DMS79 treated with DMSO at 0.1 percent for 48 hours (cell line): ENCODE measurements around the gene NUDT14.

ENCODE experiments used
- DNase-seq: peaks from one replicate; lab custom pipeline; 2025; lab: John Stamatoyannopoulos, UW

The NUDT14 gene

DNA sequence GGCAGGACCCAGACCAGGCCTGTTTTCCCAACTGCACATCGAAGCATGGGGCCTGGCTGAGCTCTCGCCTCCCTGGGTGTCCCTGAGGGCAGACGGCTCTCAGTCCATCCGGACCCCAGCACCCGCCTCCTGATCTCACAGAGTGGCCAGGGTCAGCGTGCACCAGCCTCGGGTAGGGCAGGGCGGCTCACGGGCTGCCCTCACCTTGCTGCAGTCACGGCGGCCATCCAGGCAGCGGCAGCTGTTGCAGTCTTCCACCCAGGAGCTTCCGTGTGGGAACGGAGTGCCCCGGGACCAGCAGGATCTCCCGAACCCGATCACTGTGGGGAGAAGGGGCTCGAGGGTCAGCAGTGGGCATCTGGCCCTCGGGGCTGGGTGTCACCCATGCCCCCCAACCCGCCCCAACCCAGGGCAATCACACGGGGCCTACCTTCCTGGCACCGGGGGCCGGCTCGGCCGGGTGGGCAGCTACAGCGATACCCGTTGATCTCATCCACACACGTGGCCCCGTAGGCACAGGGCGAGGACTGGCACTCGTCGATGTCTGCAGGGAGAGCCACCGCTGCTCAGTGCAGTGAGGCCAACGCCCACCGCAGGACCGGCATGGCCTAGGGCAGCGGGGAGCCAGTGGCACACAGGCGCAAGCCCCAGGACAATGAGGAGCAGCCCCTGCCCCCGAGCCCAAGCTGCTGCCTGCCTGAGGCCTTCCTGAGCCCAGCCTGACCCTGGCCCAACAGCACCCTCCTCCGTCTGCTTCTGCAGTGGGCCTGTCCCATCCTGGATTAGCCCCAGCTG is 34.7 kb downstream of the NUDT14 start:
- no peak for DNase-seq

DNA sequence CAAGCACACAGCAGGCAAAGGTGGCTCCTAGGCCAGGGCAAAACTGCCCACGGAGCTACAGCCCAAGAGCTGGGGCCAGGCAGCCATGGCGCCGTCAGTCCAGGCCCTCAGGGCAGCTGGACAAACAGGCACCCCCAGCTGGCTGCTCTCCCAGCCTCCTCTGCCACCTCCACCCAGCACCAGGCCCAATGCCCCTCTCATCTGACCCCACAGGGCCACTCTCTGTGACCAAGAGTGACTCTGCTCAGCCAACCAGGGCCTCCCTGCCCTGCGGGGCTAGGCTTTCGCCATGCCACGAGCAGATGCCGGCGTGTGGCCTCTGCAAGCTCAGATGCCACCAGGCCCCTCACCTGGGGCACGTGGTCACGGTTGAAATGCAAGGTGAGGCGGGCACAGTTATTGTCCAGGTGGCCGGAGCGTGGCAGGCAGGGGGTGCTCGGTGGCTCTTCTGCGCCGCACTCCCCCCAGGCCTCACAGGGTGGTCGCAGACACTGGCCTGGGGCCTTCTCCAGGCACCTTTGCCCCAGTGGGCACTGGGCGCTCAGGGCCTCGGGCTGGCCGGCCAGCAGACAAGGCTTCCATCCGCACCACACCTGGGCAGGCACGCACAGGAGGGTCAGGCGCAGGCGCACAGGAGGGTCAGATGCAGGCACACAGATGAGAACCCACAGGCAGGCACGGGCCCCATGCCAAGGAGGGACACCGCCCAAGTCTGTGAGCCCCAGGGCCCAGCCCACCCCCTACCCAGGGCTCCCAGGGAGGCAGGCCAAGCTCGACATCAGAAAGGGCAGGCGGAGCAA is 35.5 kb downstream of the NUDT14 start:
- no peak for DNase-seq

DNA sequence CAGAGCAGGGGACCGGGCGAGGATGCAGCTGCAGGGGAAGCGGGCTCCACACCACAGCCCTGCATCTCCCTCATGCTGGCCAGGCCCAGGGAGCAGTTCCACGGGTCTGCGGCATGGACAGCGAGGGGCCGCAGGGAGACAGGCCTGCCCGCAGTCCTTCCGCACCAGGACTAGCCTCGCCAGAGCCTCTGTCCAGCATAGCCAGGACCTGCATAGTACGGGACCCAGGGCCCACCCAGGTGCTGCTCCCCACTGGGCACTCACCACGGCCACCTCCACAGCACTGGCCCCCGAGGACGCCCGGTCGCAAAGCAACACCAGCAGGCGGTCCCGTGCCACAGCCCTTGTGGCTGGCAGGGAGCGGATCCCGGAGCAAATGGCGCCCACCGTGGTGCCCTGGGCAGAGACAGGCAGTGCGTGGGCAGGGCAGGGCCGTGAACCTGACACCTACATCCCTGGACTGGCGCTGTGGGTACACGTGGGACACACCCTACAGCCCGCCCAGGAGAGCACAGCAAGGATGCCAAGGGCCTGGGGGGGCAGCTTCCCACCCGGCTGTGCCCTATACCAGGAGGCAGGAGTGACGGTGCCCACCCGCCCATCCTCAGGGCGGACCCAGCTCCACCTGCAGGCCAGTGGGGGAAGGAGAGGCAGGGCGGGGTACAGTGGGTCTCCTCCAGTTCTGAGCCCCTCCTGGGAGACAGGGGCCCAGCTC is 36.3 kb downstream of the NUDT14 start:
- DNase-seq: no peak

DNA sequence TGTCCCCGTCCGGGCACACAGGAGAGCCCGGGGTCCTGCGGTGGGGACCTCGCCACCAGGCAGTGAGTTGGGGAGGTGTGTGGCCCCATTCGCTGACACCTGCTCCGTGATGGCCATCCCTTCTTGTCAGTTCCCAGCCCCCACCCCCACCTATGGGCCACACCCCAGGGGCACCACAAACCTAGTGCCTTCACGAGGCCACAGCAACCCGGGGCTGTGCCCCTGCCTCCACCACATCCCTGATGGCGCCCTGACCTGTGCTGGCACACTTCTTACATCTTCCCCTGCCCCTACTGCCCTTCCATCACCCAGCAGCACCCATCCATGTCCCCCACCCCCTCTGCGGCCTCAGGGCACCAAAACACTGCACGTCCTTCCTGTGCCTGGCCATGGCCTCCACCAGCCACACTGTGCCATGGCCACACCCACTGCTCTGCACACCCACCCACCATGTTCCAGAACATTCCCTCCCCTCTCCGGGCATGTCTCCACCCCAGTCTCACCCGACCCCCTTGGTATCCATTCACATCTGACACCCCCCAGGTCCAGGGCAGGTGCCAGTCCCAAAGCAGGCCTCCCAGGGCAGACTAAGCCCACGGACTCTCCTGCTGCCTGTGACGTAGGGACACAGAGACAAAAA is 37.0 kb downstream of the NUDT14 start:
- no peak for DNase-seq

DNA sequence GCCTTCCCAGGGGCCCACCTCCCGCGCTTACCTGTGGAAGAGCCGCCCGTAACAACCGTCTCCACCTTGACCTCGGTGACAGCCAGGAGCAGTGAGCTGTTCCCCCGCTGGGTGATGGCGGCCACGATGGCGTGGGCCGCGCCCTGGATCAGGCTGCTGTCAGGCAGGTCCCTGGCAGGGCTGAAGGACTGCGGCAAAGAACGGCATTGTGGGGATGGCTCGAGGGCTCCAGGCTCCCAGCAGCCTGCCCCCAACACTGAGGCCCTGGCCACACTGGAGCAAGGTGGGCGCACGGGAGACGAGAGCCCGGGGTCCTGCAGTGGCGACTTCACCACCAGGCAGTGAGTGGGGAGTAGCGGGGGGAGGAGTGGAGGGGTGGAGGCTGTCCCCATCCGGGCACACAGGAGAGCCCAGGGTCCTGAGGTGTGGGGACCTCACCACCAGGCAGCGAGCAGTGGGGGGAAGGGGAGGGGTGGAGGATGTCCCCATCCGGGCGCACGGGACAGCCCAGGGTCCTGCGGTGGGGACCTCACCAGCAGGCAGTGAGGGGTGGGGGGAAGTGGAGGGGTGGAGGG is 37.6 kb downstream of the NUDT14 start:
- no peak for DNase-seq

DNA sequence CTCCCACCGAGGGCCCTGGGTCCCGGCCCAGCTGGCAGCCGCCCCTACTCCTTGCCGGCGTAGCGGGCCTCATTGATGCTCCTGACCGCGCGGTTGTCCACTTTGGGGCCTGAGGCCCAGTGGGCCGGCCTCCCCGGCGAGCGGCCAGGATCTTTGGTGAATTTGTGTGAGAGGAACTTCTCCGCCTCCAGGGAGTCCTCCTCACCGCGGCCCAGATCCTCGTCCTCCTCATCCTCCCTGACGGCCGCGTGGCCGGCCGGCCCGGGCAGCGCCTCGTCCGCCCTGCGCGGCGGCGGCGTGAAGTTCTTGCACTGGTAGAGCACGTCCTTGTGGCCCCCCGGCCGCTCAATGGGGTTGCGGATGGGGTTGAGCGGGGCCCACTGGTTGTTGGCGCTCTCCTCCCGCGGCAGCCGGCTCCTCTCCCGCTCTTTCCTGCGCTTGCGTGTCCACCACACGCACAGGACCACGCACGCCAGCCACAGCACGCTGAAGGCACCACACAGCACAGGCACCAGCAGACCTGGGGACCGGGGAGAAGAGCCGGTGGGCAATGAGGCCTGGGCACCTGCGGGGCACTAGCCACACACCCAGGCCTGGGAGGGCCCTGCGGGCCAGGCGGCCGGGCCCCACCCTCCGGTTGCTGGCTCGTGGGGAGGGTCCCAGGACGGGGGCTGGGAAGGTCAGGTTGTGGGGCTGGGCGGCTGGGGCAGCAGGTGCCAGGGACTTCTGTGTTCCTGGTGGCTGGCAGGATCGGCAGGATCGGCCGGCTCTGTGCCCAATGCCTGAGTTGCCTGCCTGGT is 38.3 kb downstream of the NUDT14 start:
- DNase-seq: no peak

DNA sequence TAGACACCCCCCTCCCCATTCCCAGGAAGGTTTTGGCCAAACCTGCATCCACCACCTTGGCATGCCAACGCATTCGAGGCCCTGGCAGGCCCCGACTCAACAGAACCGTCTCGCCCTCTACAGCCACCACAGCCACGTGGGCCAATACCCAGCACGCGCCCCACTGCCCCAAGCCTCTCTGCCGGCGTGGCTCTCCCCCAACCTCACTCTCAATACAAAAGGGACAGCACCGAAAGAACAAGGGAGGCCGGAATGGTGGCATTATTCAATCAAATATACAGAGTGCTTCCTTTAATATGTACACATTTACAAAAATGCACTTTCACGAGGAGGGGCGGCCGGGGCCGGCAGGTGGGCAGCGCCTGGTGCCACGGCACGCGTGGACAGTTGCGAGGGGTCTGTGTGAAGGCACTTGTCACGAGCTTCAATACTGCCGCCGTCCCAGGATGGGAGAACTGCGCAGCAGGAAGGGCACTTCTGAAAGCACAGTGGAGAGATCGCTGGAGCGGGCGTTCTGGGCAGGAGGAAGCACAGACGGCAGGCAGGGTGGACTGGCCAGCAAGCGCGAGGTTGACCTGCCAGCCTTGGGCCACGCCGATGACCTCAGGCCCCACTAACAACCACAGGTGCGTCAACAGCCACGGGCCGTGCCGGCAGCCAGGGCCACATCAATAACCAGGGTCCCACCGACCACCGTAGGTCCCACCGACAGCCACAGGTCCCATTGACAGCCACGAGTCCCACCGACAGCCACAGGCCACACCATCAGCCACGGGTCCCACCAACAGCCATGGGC is 39.4 kb downstream of the NUDT14 start:
- no peak for DNase-seq

DNA sequence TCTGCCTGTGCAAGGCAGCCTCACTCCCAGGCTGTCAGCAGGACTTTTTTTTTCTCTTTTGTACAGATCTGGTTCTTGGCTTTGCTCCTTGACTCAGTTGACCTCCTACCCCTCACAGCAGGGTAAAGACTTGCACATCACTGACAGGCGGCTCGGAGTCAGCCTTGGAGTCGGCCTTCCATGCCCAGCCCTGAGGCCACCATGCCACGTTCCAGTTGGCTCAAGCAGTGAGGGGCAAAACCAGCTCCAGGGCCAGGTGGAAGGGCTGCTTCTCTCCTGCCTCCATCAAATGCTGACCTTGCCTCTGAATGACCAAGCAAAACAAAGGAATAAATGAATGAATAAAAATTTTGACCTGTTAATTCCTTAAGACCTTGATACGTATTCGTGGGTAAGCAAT is 40.1 kb downstream of the NUDT14 start:
- DNase-seq: no peak

DNA sequence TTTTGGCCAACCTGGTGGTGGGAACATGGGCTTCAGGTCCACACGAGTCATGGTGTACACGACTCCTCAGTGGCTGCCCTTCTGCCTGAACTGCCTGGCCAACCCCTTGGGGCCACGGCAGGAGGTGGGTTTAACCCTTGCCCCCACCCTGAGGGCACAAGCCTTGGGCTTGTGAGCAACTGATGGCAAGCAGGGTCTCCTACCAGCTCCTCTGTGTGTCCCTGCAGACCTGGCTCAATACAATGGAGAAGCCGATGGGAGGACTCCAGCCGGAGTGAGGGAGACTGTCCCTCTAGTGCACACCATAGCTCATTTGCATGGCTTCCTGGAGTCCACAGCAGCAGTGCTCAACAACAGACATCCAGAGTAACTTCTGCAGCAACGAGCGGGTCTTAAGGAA is 40.5 kb downstream of the NUDT14 start:
- DNase-seq: no peak

DNA sequence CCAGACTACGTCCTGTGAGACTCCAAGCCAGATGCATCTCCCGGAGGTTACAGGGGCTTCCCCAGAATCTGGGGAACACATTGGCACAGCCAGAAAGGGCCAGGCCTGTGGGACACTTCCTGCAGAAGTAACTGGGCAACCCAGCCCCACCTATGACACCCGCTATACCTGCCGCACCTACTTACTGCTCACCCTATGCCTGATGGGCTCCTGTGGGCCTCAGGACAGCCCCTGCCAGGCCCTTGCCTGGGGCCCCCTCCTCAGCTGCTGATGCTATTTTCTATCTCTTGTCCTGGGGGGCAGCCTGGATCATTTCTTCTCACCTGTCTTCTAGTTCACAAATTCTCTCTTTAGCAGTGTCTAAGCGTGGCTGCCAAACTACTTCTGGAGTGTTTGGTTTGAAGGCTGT is 41.3 kb downstream of the NUDT14 start:
- no peak for DNase-seq

DNA sequence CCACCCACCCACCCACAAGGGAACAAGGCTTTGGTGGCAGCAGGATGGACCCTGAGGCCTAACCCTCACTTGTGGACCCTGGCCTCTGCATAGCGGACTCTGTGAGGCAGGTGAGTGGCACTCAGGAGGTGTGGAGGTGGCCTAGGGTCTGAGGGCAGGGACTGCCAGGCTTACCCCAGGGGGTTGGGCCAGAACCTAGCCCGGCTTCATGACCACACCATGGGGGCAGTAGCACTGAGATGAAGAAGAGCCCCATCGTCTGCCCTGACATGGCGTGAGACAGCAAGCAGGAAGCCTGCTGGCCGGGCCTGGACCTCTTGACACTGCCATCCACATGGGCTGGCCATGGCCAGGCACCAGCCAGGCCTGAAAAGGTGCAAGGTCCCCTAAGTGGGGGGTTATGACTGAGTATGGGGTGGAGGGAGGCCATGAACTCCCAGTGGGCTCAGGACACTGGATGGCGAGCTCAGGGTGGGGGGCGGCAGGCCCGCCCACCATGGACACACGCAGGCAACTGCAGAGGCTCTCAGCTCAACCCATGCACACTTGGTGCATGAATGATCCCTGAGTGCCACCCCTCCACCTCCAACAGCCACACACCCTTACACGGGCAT is 41.8 kb downstream of the NUDT14 start:
- DNase-seq: no peak

DNA sequence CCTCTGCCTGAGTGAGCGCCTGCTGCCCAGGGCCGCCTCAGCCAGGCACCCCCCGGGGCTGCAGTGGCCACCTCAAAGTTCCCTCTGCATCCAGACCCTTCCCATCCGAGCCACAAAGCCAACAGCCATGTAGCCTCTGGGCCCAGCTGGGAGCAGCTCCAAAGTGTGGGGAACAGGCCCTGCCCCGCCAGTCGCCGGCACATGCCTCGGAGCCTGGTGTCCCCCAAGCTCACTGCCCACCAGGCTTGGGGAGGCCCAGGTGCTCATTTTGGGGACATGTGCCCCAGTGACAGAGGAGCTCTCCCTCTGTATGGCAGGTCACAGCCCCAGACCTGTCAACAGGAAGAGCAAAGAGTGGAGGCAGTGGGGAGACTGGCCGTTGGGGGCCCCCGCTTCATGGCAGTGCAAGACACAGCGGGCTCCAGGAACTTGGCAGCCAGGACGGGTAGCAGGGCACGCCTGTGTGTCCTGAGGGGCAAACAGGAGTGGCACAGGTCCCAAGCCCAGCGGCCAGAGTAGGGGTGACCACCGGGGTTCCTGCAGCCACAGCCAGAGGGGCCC is 42.5 kb downstream of the NUDT14 start:
- DNase-seq: no peak

DNA sequence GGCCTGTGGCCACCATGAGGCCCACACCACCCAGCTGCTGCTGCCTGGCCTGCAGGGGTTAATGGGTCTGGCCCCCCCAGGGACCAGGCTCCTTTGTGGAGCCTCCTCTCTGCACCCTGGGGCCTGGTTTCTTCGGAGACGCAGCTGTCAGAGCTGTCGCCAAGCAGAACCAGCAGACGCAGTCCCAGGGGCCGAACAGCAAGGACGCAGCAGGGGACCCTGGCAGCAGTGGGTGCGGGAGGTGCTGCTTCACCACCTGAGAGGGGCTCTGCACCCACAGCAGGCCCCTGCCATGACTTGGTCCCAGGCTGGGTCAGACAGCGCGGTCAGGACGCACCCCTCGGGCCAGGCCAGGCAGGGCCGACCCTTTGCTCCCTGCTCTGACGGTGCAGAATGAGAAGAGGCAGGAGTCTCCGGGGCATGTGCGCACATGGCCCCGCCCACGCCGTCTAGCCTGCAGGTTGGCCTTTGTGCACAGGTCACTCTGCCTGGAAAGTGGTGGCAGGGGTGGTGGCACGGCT is 43.0 kb downstream of the NUDT14 start:
- no peak for DNase-seq

DNA sequence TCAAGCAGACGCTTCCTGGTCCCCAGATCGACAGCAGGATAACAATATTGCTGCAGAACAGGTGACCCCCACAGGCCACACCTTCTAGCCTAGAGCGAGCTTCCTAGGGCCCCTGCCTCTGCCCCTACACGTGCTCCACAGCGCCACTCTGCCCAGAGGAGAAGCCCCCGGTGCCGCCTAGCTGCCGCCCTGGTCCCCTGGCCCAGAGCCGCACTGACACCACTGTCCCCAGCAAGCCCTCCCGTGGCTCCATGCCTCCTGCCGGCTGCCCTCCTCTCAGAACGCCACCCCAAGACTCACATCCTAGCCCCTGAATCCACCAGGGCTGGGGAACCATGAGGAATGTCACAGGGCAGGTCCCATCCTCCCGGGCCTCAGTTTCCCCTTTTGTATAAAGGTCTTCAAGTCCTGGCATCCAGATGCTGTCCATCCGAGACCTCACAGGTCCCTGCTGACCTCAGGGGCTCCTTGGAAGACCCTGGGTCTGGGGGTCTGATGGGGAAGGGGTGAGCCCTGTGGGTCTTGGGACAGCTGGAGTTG is 43.6 kb downstream of the NUDT14 start:
- no peak for DNase-seq

DNA sequence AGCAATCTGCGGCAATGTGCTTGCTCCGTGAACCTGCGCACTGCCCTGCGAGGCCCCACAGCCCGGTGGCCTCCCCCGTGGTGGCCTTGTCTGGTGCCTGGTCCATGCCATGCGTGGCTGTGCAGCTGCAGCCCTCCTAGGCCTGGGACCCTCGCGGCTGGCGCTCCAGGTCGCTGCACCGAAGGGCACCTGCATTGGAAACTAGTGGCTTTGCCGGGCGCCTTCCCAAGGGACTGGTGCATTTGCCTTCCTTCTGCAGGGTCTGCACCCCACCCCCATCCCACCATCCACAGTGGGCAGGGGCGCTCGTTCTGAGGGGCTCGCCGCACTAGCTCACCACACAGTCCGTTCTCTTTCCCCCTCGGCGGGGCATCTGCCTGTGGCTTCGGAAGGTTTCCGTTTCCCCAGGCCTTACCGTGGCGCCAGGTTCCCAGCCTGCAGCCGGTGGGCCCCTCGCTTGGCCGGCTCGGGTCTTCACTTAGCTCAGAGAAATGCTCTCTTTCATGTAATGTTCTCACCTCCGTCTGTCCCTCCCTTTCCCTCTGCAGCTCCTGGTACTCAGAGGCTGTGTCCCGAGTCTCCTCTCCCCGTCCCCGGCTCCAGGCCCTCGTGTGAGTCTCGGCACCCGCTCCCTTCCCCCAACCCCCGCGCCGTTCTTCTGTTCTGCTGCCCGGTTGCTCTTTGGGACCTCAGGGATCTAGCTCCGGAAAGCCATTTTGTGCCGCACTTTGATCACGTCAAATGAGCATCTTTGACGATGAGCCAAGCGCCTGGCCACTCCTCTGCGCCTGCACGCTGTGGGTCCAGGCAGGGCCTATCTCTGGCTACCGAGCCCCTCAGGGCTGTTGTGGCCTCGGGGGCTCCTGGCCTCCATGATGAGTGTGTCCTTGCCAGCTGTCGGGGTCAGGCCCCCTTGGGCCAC is 44.5 kb downstream of the NUDT14 start:
- DNase-seq: no peak

DNA sequence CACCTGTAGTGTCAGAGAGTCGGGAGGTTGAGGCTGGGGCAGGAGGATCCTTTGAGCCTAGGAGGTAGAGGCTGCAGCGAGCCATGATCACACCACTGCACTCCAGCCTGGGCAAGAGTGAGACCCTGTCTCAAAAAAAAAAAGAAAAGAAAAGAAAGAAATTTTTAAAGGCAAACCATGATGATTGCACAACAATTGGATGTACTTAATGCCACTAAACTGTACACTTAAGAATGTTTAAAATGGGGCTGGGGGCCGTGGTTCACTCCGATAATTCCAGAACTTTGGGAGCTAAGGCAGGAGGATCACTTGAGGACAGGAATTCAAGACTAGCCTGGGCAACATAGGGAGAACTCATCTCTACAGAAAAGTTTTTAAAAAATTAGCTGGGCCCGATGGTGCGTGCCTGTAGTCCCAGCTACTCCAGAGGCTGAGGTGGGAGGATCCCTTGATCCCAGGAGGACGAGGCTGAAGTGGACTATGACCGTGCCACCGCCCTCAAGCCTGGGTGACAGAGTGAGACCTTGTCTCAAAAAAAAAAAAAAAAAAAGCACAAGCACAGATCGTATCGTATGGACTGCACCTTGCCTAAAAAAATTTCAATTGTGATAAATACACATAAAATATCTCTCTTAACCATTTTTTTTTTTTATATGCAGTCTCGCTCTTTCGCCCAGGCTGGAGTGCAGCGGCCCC is 45.3 kb downstream of the NUDT14 start:
- DNase-seq: no peak

DNA sequence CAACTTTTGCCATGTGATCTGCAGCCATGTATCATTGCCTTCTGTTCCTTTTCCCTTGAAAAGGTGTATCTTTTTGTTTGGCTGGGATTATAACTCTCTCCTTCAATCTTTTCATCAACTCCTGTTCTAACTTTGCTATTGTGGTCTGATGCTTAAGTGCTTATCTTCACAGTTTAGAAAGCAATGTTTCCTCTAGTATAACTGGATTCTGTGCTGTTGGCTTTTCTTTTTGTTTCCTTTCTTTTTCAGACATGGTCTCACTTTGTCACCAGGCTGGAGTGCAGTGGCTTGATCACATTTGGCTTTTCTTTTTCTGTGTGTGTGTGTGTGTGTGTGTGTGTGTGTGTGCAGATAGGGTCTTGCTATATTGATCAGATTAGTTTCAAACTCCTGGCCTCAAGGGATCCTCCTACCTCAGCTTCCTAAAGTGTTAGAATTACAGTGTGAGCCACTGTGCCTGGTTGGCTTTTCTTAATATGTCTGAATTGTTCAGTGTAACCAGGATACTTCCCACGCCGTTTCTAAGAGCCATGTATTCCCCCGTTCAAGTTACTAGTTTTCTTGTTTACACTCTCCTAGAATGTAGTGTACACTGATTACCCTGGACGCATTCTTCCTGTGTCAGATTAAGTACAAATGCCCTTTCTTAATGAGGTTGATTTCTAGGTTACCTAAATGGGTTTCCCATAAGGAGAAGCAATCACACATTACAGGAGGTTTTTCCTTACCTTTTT is 48.0 kb downstream of the NUDT14 start:
- DNase-seq: no peak
